Body of pancreas (tissue), 4 donors: Measurements from ENCODE around the gene FKBP2. TPM values are rescaled to one million over a fixed set of nuclear protein-coding genes. Genes with fewer than 3 reads are reported as not detected.

Source experiments
- ATAC-seq: fragments of 150-250 bp; one replicate; pipeline ENCODE4 v1.9.1; 2016
- DNase-seq, 4 donors: peaks; one replicate each; pipeline ENCODE4 v3.0.0-alpha.2; 2019
- H3K27ac ChIP-seq, 4 donors: fragments of 200-600 bp; sonication (generic); 1 replicate in 3 of 4; 2 replicates in 1 of 4; pipeline versions ENCODE4 v1.5.1 to v1.6.1; 2016 to 2019; ENCODE audit warnings: mild to moderate bottlenecking in 1 of 4, mixed read lengths in 1 of 4, moderate library complexity in 1 of 4
- H3K27me3 ChIP-seq, 2 donors: fragments of 200-600 bp; sonication (generic); one replicate each; pipeline ENCODE4 v1.6.0; 2016; ENCODE audit warnings: mild to moderate bottlenecking in 1 of 2
- H3K36me3 ChIP-seq, 2 donors: fragments of 200-600 bp; sonication (generic); replicated peaks in 1 of 2; 2 replicates each; pipeline ENCODE4 v1.5.1; 2016; ENCODE audit warnings: low read depth in 2 of 2; ENCODE audit not compliant: insufficient read depth in 1 of 2
- H3K4me1 ChIP-seq: fragments of 200-600 bp; sonication (generic); one replicate; pipeline ENCODE4 v1.6.0; 2016
- H3K4me3 ChIP-seq, 2 donors: fragments of 200-600 bp; sonication (generic); 1 replicate in 1 of 2; 2 replicates in 1 of 2; pipeline ENCODE4 v1.5.1; 2016 to 2019
- H3K9me3 ChIP-seq, 3 donors: fragments of 200-600 bp; sonication (generic); 1 replicate in 2 of 3; 2 replicates in 1 of 3; pipeline ENCODE4 v1.5.1; 2016
- CTCF ChIP-seq, 7 experiments: fragments of 450-650 bp in 4 of 7; fragments of 200-600 bp in 3 of 7; sonication (generic) in 3 of 7; IDR thresholded peaks; one replicate each; pipeline ENCODE4 v1.5.1; 2016 to 2019; ENCODE audit warnings: antibody characterized with exemption in 7 of 7
- POLR2A ChIP-seq, 3 donors: fragments of 450-650 bp; IDR thresholded peaks; one replicate each; pipeline ENCODE4 v1.6.1; 2016; ENCODE audit warnings: antibody characterized with exemption in 3 of 3, mild to moderate bottlenecking in 2 of 3
- WGBS, 2 donors: methylation state at CpG; one replicate each; pipeline ENCODE4 v1.1.5; 2017; 5-methylcytosine and 5-hydroxymethylcytosine counted together
- intact Hi-C: fragments of 100-400 bp; cut with DNase I; formaldehyde crosslinking; loops from one replicate; pipeline ENCODE4 v1.15.1; 2023
- total RNA-seq, 2 donors: library from RNA; depleted of rRNA; stranded (reverse); fragments of >200 nt; gene quantifications; one replicate each; pipeline ENCODE4 v1.1.0, GENCODE V29; 2016

FKBP2 gene
- total RNA-seq, 2 donors from 2014 or later, result 42.0 to 92.6 TPM

GRCh38 chr11:64249563-64250414 lies 8.9 kb downstream of the FKBP2 start:
- WGBS, 2 donors, result 85 to 93% methylated on average over 4 to 8 of the region's 8 CpGs
- no peak for TF ChIP-seq CTCF (IDR thresholded peaks at IDR 0.05)
- no peak for TF ChIP-seq POLR2A (IDR thresholded peaks at IDR 0.05)
- intact Hi-C loops, result no loop called here
- Histone ChIP-seq H3K9me3 (no peaks in the 10 kb centered on the region), H3K27me3 (no peaks in the 10 kb centered on the region), H3K27ac (no peak overlapping the region), H3K4me3 (no peak overlapping the region), H3K4me1 (peaks cover 41% of the 10 kb centered on the region), H3K36me3 (no peaks in the 10 kb centered on the region)
- DNase-seq (no peak), ATAC-seq (no peak)

GRCh38 chr11:64250415-64251015 lies 9.6 kb downstream of the FKBP2 start:
- DNase-seq (no peak), ATAC-seq (no peak)
- H3K36me3 ChIP-seq, result no peaks in the 10 kb centered on the region
- intact Hi-C loops, result no loop called here
- no peak overlapping the region for H3K27ac ChIP-seq
- H3K4me3 ChIP-seq, result no peak overlapping the region
- peaks cover 35% of the 10 kb centered on the region for H3K4me1 ChIP-seq
- no peak for TF ChIP-seq CTCF (IDR thresholded peaks at IDR 0.05)
- no peak for TF ChIP-seq POLR2A (IDR thresholded peaks at IDR 0.05)
- no peaks in the 10 kb centered on the region for H3K27me3 ChIP-seq
- H3K9me3 ChIP-seq, result no peaks in the 10 kb centered on the region
- WGBS, 2 donors, result 26% methylated on average over 13 of the region's 13 CpGs; no CpG with 5 or more reads in 1 of the 2 donors

GRCh38 chr11:64251016-64251752 lies 10.3 kb downstream of the FKBP2 start, which contains the start of gene PLCB3:
Gene PLCB3, plus strand, starts transcription at chr11:64251530. Its CDS starts 120 bp downstream, at chr11:64251650.
- WGBS, 2 donors, result 1% methylated on average over 33 of the region's 75 CpGs; no CpG with 5 or more reads in 1 of the 2 donors
- TF ChIP-seq POLR2A (IDR thresholded peaks at IDR 0.05), result peak in 1 of 3 donors; percentile 18
- TF ChIP-seq CTCF (IDR thresholded peaks at IDR 0.05), result peak; percentile 51 to 95 (median 79)
- DNase-seq (peak; percentile 54 to 68 (median 62)), ATAC-seq (peak; percentile 65)
- intact Hi-C loops, result no loop called here
- peaks cover 35% of the 10 kb centered on the region for H3K4me1 ChIP-seq
- H3K36me3 ChIP-seq, result no peaks in the 10 kb centered on the region
- peak within 1 kb of the TSS; percentile 29 to 62 for H3K4me3 ChIP-seq
- no peaks in the 10 kb centered on the region for H3K27me3 ChIP-seq
- H3K9me3 ChIP-seq, result no peaks in the 10 kb centered on the region
- H3K27ac ChIP-seq, result peak within 1 kb of the TSS in 3 of 4 donors; percentile 46 to 67 (median 48)

- no peak for TF ChIP-seq POLR2A (IDR thresholded peaks at IDR 0.05)
- TF ChIP-seq CTCF (IDR thresholded peaks at IDR 0.05), result no peak
- 0% methylated on average over 8 to 18 of the region's 18 CpGs for WGBS, 2 donors
- ATAC-seq, result no peak
- H3K9me3 ChIP-seq, result no peaks in the 10 kb centered on the region
- no peaks in the 10 kb centered on the region for H3K27me3 ChIP-seq
- intact Hi-C loops, result no loop called here
- no peak for DNase-seq
- peak overlapping the region; percentile 29 to 62 for H3K4me3 ChIP-seq
- peaks cover 35% of the 10 kb centered on the region for H3K4me1 ChIP-seq
- H3K27ac ChIP-seq, result peak overlapping the region in 3 of 4 donors; percentile 25 to 67 (median 48)
- H3K36me3 ChIP-seq, result no peaks in the 10 kb centered on the region
Observed at GRCh38 chr11:64251753-64252002, 10.8 kb downstream of the FKBP2 start.
